GM21528 (cell line): ENCODE data around the gene HNRNPA2B1.

Source experiments
- ATAC-seq: cut with Tn5 transposase; IDR thresholded peaks from one replicate; pipeline ENCODE4 v1.9.1; 2021; ENCODE audit warnings: mild to moderate bottlenecking, moderate library complexity; ENCODE audit not compliant: unreplicated experiment, low FRiP score

Gene HNRNPA2B1

DNA sequence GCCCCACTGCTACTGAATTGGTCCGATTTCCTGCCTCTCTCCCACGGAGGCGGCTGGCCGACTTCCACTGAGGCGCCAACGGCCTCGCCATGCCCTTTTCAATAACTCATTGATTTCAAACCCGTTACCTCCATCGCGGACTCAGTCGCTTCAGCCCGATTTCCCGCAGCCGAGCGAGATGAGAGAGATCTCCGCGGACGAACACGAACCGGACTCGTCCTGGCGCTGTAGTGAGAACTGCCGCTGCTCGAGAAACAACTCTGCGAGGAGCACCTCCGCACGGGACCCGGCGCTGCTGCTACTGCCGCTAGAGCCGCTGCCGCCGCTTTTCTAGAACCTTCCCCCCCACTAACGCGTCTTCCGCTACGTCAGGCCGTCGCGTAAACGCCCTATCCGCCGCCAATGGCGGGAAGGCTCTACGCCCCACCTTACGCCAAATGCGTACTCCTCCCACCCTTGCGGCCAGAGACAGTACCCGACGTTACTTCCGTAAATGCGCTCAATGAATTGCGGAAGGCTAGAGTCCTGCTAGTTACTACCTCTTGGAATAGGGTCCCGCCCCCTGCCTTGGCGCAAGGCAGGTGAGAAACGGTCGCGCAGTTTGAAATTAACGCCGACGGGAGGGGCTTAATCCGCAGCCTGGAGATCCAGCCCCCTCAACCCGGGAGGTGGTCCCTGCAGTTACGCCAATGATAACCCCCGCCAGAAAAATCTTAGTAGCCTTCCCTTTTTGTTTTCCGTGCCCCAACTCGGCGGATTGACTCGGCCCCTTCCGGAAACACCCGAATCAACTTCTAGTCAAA lies at the start of gene HNRNPA2B1:
Gene HNRNPA2B1 (minus strand): TSS at position 303 of the 803 bp plus-strand sequence. CDS start 169 bp downstream, at position 134.
- peak; percentile 65 for ATAC-seq

DNA sequence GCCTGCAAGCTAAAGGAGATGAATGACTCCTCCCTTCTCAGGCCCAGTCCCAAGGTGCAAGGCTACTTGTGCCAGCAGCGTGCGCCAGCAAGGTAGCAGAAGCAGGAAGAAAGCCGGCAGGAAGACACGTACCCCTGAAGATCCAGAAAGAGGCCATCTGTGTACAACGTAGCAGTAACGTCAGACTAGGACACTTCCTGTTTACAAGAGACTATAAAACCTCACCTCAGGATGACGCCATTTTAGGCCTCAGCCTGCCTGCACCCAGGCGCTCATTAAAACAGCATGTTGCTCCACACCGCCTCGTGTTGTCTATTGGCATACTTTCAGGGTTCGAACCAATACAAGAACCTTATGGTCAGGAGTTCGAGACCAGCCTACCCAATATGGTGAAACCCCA lies 49.7 kb upstream of the HNRNPA2B1 start:
- no peak for ATAC-seq

DNA sequence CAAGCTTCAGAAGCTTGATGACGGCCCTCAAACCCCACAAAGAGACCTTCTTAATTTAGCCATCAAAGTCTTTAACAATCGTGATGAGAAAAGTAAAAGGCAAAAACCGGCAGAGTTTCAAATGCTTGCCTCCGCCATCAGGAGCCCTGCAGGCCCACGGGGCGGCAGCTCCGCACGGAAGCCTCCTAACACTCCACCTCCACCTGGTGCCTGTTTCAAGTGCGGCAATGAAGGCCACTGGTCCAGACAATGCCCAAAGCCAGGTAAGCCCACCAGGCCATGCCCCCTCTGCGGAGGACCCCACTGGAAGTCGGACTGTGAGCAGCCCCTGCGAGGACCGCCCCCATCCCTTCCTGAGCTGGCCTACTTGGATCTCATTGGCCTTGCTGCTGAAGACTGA lies 44.6 kb upstream of the HNRNPA2B1 start:
- ATAC-seq, result no peak

DNA sequence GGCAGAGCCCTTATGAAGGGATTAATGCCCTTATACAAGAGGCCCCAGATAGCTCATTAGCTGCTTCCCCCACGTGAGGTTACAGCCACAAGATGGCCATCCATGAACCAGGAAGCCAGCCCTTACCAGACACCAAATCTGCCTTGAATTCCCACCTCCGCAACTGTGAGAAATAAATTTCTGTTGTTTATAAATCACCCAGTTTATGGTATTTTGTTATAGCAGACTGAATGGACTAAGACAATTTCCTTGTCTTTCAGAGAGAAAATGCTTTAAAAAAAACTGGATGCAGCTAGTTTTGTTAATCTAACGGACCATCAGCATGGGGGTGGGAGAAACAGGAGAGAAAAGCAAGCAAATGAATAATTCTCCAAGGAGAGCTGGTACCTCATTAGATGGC lies 37.5 kb upstream of the HNRNPA2B1 start:
- ATAC-seq, result no peak

DNA sequence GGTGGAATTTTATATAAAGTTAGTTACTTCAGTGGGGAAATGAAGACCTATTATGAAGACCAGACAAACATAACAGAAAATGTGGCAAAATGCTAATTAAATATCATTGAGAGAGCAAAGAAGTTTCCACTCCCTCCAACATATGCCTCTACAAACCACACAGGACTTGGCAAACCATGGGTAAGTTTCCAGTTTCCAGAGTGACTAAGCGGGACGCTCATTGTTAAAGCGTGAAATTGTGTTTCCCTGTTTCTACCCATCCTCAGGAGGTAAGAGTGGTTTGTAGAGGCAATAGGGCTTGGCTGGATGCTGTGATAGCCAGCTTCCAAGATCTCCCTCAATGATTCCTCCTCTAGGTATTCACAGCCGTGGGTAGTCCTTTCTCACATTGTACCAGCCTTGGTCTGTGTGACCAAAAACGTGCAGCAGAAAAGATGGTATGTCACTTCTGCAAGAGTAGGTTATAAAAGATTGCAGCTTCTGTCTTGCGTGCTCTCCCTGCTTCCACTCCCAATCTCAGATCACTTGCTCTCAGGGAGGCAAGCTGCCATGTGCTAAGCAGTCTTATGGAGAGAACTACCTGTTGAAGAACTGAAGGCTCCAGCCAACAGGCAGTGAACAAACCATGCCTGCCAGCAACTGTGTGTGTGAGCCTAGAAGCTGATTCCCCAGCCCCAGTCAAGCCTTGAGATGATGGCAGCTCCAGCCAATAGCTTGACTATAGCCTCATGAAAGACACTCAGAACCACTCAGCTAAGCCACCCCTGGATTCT lies 36.7 kb upstream of the HNRNPA2B1 start:
- ATAC-seq, result no peak

DNA sequence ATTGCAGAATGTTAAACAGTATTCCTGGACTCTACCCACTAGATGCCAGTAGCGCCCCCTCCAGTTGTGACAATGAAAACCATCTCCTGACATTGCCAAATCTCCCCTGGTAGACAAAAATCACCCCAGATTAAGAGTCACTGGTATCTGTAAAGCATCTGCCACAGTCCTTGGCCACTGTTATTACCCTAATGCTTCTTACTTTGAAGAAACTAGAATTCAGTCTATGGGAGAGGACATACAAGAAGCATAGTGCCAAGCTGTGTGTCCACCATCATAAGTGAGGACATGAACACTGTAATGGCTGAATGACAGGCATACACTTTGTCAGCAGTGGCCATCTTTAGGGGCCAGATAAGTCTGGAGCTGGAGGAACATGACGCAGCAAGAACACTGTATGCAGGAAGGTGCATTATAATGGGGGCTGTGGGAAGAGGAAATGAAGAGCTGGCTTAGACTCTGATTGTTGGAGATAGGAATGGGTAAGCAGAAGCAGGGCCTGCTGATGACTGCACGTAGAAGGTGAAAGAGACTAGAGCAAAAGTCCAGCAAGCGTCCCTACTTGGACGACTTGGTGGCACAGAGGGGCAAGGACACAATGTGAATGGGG lies 33.5 kb upstream of the HNRNPA2B1 start:
- ATAC-seq, result no peak

DNA sequence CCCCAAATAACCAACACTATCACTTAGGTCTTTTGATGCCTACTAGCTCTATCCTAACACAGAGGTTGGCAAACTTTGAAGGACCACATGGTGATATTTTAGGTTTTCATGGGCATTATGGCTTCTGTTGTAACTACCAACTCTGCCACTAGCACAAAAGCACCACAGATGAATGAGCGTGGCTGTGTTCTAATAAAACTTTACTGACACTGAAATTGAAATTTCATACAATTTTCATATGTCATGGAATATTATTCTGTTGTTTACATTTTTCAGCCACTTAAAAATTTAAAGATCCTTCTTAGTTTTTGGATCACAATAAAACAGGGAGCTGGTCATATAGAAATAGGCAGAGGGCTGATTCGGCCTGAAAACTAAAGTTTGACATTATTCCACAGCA lies 27.4 kb upstream of the HNRNPA2B1 start:
- ATAC-seq, result no peak

DNA sequence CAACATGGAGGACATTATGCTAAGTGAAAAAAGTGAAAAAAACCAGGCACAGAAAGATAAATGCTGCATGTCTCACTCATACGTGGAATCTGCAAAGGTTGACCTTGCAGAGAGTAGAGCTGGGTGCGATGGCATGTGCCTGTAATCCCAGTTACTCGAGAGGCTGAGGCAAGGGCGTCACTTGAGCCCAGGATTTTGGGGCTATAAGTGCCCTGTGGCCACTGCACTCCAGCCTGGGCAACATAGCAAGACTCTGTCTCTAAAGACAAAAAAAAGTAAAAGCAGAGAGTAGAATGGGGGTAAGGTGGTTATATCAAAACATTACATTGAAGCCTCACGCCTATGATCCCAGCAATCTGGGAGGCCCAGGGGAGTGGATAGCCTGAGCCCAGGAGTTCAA lies 23.8 kb upstream of the HNRNPA2B1 start:
- ATAC-seq, result no peak

DNA sequence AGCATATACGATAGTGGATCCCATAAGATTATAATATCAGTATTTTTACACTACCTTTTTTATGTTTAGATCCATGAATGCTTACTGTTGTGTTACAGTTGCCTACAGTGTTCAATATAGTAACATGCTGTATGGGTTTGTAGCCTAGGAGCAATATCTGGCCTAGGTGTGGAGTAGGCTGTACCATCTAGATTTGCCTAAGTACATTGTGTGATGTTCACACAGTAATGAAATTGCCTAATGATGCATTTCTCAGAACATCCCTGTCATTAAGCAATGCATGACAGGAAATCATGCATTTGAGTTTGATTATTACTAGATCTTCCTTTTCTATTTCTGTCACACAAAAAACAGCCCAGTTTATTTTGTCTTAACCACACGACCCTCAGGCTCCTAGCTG lies 15.5 kb upstream of the HNRNPA2B1 start:
- ATAC-seq, result no peak

DNA sequence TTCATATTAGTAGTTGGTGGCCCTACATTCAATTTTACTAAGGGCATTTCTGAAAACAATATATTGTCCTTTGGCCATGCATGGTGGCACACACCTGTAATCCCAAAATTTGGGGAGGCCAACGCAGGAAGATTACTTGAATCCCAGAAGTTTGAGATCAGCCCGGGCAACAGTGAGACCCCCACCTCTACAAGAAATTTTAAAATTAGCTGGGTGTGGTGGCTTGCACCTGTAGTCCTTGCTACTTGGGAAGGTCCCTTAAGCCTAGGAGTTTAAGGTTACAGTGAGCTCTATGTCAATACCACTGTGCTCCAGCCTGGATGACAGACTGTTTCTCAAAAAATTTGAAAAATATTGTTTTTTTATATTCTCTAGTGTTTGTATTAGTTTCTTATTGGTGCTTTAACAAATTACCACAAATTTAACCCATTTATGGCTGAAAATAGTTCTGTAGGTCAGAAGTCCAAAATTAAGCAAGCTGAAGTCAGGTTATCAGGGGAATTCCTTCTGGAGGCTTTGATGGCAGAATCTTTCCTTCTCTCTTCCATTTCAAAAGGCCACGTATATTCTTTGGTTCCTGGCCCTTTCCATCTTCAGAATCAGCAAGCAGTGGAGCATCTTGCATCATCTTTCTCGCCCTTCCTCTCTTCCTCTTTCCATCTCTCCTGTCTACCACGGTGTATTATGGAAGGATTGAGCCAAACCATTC lies 13.4 kb upstream of the HNRNPA2B1 start:
- ATAC-seq, result no peak

DNA sequence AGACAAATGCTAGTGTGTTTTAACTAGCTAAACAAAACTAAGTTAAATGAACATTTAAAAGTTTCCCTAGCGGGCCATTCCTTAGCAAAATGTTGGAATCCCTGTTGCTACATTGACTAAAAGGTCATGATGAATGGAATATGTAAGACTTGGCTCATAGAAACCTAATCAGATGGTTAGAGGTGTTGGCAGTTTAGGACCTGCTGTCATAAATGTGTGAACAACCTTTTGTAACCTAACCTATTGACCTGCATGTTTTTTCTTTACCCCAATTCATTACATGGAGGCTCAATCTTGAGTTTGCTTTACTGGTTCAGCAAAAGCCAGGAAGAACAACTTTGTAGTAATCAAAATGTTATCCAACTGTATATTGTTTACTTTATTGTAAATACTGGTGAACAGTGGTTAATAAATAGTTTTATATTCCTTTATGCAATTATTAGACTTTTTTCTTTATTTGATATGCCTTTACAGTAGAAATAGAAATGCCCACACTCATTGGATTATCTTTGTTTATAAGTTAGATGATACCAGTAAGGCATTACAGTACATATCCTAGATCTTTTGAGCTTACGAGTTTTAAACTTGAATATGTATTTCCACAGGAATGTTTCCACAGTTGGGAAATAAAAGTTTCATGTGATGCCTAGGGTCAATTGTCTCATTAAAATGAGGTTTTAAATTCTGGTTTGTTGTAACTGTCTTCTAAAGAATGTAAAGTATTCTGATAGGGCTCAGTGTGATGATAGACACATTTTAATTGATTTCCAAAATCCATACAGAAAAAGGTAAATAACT lies 12.6 kb upstream of the HNRNPA2B1 start:
- no peak for ATAC-seq

DNA sequence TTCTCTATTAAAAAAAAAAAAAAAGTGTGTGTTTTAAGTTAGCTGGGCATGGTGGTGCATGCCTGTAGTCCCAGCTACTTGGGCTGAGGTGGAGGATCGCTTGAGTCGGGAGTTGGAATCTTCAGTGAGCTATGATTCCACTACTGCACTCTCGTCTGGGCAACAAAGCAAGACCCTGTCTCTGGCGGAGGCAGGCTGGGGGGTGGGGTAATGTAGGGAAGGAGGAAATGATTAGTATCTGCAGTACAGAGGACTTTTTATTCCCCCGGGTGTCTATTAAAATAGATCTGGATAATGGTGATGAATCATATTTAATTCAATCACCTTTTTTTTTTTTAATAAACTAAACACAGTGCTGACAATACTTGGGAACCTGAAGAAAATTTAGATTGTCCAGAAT lies 7.5 kb upstream of the HNRNPA2B1 start:
- ATAC-seq, result no peak

DNA sequence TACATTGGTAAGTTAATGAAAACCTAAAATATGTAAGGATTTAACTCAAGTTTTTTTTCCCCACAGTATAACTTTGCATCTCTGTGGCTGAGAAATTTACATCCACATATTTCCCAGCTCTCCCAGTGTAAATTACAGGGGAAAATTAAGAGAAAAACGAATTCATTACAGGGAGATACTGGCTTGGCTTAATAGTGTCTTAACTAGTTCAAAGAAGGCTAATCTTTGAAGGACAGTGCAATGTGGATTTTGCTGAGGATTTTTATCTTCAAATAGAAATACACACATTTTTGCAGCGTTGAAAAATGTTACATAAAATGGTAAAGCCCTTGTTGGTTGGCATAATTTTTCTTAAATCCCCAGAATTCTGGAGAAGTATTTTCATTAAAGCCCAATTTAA lies 2.5 kb upstream of the HNRNPA2B1 start:
- no peak for ATAC-seq

DNA sequence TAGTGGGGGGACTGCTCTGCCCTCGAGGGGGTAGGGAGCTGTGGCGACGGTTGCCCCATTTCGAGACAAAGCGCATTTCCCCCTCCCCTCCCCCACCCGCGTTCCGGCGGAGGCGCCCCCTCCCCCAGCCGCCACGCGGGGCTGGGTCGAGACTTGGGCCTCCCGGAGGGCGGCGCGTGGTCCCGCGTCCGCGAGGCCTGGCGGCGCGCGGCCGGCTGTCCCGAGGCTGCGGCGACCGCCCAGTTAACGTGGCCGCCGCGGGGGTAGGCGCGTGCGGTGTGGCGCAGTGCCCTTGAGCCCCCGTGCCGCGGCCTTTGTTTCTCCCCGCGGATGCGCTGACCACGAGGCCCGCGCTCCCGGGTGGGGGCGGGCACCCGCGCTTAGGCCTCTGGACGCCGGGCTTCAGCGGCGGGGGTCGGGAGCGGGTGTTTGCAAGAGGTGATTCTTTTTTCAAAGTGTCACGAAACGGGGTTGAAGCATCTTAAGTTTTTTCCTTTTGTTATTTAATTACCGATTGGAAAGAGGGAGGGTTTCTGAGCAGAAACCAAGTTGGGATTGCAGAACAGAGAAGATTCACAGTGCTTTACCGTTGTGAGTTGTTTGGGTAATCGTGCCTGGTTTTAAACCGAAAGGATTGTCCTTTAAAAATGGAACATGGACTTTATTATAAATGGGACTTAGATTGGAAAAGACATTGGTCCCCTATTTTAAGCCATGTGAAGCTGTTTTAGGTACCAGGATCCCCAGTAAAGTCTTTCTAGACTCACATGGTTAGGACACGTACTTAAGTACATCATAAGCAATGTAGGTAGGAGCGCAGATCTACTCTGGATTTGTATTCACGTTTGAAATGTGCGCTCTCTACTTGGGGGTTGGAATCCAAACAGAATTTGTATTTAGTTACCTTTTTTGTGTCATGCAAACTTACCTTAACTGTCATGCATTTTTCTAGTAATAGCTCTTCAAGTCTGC lies 1.8 kb upstream of the HNRNPA2B1 start:
- peak; percentile 6 for ATAC-seq

DNA sequence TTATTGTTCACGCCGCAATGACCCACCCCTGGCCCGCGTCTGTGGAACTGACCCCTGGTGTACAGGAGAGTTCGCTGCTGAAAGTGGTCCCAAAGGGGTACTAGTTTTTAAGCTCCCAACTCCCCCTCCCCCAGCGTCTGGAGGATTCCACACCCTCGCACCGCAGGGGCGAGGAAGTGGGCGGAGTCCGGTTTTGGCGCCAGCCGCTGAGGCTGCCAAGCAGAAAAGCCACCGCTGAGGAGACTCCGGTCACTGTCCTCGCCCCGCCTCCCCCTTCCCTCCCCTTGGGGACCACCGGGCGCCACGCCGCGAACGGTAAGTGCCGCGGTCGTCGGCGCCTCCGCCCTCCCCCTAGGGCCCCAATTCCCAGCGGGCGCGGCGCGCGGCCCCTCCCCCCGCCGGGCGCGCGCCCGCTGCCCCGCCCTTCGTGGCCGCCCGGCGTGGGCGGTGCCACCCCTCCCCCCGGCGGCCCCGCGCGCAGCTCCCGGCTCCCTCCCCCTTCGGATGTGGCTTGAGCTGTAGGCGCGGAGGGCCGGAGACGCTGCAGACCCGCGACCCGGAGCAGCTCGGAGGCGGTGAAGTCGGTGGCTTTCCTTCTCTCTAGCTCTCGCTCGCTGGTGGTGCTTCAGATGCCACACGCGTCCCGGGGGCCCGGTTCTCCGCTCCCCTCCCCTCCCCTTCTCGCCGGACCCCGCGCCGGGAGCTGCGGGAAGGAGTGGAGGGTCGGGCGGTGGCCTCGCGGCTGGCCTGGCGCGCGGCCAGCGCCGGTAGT lies 887 bp upstream of the HNRNPA2B1 start, which contains the start of gene CBX3:
Gene CBX3 (plus strand): TSS at position 499 of the 772 bp plus-strand sequence. CDS start 1,254 bp downstream, outside the sequence.
- ATAC-seq, result peak; percentile 49

DNA sequence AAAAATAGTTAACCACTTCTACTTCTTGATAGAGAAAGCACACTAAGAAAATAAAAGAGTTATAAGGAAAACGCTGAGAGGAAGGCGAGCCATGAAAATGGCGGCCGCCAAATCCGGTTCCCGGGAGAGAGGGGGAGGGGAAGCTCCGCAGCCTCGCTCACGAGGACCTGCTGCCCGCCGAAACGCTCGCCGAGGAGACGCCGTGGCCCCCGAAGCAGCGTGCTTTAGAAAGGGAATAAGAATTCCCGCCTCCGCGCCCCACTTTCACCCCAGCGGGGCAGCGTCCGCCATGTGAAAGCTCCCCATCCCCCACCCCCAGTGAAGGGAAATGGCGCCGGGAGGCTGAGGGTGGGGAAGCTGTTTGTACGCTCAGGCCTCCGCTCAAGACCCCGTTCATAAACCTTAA lies 505 bp downstream of the HNRNPA2B1 start:
- peak; percentile 14 for ATAC-seq

DNA sequence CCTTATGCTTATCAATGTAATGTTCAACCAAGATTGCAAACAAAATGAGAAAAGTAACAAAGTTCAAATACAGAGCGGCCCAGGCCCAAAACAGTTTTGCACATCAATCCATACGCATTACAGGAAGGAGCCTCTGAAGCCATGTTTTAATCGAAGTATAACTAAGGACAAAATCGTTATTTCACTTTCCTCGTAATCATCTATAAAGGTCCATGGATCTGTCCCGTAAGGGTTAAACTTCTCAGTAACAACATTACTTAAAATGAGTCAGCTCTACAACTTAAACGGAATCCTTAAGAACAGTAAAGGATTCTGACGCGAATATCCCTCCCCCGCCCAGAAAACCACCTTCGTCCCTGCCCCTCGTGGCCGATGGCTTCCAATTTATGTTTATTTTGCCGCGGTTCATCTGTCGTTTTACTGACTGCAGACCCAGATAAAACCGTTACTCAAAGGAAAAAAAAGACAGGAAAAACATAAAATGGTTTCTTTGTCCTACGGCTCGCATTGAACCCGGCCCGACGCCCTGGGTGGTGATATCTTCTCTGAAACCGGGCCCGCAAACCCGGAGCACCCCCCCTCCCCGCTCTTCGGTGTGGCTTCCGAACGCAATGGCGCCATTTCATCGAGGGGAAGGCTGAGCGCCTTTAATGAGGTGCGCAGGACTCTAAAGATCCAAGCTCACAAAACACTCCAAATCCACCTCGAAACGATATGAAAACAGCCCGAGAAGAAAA lies 1.1 kb downstream of the HNRNPA2B1 start:
- no peak for ATAC-seq
